Measurements from ENCODE around the gene TP53AIP1.

The TP53AIP1 gene

GRCh38 chr11:128904656-128905344 is 37.9 kb downstream of the TP53AIP1 start:
- peak; percentile 76 for DNase-seq

GRCh38 chr11:128904303-128904655 is 38.4 kb downstream of the TP53AIP1 start:
- no peak for DNase-seq

- no peak for DNase-seq
Observed at GRCh38 chr11:128903248-128904061, 39.2 kb downstream of the TP53AIP1 start.

- DNase-seq: no peak
Observed at GRCh38 chr11:128902515-128903066, 40.1 kb downstream of the TP53AIP1 start.

GRCh38 chr11:128901653-128902514 is 40.8 kb downstream of the TP53AIP1 start:
- DNase-seq: no peak

- DNase-seq: no peak
Observed at GRCh38 chr11:128900468-128900867, 42.2 kb downstream of the TP53AIP1 start.

GRCh38 chr11:128898580-128899344 is 43.9 kb downstream of the TP53AIP1 start:
- no peak for DNase-seq

- DNase-seq: no peak
Observed at GRCh38 chr11:128897826-128898225, 44.8 kb downstream of the TP53AIP1 start.

- no peak for DNase-seq
Observed at GRCh38 chr11:128896356-128896755, 46.3 kb downstream of the TP53AIP1 start.

- DNase-seq: no peak
Observed at GRCh38 chr11:128895526-128895925, 47.1 kb downstream of the TP53AIP1 start.

- DNase-seq: no peak
Observed at GRCh38 chr11:128894685-128895084, 48.0 kb downstream of the TP53AIP1 start.

GRCh38 chr11:128894286-128894681 is 48.4 kb downstream of the TP53AIP1 start:
- DNase-seq: no peak

- DNase-seq: no peak
Observed at GRCh38 chr11:128893578-128894285, 48.9 kb downstream of the TP53AIP1 start.

GRCh38 chr11:128892866-128893565 is 49.7 kb downstream of the TP53AIP1 start:
- no peak for DNase-seq

- DNase-seq: no peak
Observed at GRCh38 chr11:128891913-128892398, 50.7 kb downstream of the TP53AIP1 start.

GRCh38 chr11:128890543-128891368 is 51.9 kb downstream of the TP53AIP1 start, which contains the start of gene KCNJ5:
KCNJ5 (plus strand) TSS chr11:128891356; CDS start chr11:128911274, 19,918 bp downstream.
- peak; percentile 52 for DNase-seq

- DNase-seq: no peak
Observed at GRCh38 chr11:128890216-128890542, 52.5 kb downstream of the TP53AIP1 start.

GRCh38 chr11:128889657-128890213 is 52.9 kb downstream of the TP53AIP1 start:
- no peak for DNase-seq
